HG03460 (cell line): ENCODE results near the gene CCN5.

Experiments
- ATAC-seq: cut with Tn5 transposase; IDR thresholded peaks from one replicate; pipeline ENCODE4 v1.9.1; 2021; ENCODE audit not compliant: unreplicated experiment

Gene CCN5

DNA sequence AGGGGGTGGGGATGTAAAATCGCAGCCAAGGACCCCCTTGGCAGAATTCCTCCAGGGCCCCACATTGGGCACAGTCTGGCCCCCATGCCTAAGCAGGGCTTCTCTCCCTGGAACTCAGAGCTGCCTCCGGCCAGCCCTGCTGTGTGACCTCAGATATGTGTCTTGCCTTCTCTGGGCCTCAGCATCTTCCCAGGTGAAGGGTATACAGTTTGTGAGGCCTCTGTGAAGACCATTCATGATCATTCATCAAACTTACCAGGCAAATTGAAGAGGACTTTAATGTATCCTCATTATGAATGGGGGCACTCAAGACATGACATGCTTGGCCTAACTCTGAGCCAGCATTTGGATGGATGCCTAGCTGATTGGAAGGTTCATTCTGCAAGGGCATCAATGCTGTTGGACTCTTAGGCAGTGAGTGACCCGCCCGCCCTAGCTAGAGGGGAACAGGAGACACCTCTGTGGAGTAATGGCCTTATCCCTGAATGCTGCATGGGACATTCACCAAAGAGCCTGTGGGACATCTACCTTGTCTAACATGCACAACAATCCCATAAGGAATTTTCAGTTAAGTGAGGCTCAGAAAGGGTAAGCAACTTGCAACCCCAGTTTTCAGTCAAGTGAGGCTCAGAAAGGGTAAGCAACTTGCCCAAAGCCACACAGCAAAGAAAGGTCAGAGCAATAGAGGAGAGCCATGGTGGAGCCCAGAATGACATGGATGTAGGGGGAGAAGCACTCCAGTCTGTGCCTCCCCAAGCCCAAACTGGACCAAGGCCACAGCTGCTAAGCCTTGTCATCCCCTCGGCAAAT, 535 bp downstream of the CCN5 start:
- no peak for ATAC-seq

DNA sequence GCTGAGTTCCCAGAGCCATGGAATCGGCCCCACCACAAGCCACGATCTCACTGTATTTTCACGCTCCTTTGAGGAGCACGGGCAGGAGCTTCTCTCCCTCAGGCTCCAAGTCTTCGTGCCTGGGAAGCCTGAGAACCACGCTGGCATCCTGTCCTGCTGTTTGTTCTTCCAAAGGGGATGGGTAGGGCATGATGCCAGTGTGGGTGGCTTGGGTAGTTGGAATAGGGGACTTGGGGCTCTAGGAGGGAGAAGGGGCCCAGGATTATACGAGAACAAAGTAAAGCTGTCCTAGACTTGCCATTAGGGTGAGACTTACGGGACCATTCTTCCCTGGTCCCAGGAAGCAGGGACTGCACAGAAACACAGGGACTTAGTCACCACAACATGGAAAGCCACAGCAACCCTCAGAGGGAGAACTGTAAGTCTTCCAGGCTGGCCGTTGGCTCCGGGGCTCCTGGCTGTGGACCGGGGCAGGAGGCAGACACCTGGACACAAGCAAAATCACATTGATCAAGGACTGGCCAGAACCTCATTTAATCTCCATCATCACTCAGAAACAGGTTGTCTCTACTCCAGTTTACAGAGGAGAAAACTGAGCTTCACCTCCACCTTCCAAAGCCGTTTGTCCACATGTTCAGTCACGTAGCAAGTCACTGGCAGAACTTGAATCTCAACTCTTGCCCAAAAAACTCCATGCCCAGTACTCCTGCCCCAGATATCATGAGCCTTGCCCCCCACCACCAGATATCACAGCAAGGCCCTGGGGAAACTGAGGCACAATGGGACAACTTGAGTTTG, 1.3 kb downstream of the CCN5 start:
- ATAC-seq, result no peak

GRCh38 chr20:44717986-44718385, 2.8 kb downstream of the CCN5 start:
- ATAC-seq, result no peak

- ATAC-seq, result no peak
These were observed 4.7 kb downstream of the CCN5 start for GRCh38 chr20:44719841-44720240.

DNA sequence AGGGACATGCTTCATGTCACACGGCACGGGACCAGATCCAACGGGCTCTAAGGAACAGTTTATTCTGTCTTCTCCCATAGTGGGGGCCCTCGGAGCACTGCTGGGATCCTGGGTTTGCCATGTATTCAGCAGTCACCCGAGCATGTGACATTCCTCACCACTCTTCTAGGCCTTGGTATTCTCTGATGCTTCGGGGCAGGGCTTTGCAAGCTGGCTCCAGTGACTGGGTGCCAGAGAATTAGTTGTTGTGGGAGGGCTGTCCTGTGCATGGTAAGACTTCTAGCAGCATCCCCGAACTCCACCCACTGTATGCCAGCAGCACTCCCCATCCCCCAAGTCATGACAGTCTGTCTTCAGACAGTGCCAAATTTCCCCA, 5.4 kb downstream of the CCN5 start:
- no peak for ATAC-seq

GRCh38 chr20:44720997-44721784, 6.0 kb downstream of the CCN5 start:
- no peak for ATAC-seq

DNA sequence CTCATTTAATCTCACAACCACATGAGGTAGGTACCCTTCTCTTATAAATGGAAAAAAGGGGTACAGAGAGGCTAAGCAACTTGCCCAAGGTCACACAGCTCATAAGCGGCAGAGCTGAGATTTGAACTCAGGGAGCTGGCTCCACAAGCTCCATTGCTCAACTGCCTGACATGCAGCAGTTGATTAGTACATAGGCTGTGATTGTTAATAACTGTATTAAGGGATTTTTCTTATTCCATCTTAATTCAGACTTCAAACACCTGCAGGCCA, 6.6 kb downstream of the CCN5 start:
- no peak for ATAC-seq

- no peak for ATAC-seq
These were observed 7.8 kb downstream of the CCN5 start for GRCh38 chr20:44722990-44723389.

DNA sequence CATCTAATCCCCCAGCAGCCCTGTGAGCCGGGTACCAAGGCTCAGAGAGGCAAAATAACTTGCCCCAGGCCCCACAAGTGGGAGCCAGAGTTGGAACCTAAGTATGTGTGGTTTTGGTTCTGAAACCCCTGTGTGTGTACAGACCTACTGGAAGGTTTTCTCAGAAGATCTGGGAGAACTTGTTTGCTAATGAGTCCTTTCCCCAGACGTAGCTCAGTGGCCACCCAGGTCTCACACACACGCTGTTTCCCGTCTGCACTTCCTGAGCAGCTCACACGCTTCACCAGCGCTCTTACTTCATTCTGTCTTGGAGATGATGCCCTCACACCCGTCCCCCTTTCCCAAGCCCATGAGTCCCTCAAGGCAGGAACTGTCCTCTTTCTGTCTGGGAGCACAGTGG, 8.2 kb downstream of the CCN5 start:
- no peak for ATAC-seq

GRCh38 chr20:44723798-44724362, 8.7 kb downstream of the CCN5 start:
- no peak for ATAC-seq

- no peak for ATAC-seq
These were observed 9.4 kb downstream of the CCN5 start for GRCh38 chr20:44724423-44725091.

GRCh38 chr20:44725837-44726236, 10.7 kb downstream of the CCN5 start:
- ATAC-seq, result no peak

DNA sequence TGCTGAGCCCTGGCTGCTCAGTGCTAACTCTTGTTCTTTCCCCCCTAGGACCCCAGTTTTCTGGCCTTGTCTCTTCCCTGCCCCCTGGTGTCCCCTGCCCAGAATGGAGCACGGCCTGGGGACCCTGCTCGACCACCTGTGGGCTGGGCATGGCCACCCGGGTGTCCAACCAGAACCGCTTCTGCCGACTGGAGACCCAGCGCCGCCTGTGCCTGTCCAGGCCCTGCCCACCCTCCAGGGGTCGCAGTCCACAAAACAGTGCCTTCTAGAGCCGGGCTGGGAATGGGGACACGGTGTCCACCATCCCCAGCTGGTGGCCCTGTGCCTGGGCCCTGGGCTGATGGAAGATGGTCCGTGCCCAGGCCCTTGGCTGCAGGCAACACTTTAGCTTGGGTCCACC, 11.9 kb downstream of the CCN5 start:
- ATAC-seq, result no peak

DNA sequence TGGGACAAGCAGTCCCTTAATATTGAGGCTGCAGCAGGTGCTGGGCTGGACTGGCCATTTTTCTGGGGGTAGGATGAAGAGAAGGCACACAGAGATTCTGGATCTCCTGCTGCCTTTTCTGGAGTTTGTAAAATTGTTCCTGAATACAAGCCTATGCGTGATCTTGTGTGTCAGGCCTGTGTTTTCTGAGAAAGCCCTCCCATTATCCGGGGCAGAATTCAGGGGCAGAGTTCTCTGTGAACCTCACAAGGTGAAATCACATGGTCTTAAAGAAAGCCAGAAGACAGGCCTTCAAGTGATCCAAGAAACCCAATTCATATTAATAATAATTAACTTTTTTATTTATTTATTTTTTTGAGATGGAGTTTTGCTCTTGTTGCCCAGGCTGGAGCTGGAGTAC, 12.5 kb downstream of the CCN5 start:
- ATAC-seq, result no peak

- ATAC-seq, result no peak
These were observed 13.8 kb downstream of the CCN5 start for GRCh38 chr20:44728801-44729443.

DNA sequence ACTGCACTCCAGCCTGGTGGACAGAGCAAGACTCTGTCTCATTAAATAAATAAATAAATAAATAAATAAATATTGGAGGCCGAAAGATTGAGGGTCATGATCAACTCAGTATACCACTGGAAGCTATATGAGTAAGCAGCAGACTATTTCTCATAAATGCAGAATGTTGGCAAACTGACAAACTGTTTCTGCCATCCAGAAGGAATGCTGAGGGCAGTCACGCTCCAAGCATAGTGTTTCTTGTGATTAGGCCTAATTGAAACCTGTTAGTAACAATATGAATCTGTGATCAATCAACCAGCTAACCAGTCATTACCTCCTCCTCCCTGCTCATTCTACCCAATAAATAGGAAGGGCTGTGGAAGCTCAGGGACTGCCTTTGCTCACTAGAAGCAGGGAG, 15.3 kb downstream of the CCN5 start:
- no peak for ATAC-seq

DNA sequence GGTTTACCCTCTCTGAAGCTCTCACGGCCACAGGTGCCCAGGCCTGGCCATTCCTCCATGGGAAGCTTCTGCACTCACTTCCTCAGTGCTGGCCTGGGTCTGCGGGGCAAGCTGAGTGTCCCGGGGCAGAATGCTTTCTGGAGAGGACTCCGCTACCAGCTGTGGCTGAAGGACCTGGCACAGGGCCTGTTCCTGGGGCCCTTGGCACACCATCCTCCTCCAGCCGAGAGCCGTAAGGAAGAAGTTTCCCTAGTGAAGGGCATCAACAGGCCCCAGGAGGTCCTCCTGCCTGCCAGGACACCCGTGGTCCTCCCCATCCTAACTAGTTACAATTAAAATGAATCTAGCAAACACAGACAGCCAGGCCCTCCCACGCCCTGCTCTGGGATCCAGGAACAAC, 16.5 kb downstream of the CCN5 start:
- no peak for ATAC-seq

DNA sequence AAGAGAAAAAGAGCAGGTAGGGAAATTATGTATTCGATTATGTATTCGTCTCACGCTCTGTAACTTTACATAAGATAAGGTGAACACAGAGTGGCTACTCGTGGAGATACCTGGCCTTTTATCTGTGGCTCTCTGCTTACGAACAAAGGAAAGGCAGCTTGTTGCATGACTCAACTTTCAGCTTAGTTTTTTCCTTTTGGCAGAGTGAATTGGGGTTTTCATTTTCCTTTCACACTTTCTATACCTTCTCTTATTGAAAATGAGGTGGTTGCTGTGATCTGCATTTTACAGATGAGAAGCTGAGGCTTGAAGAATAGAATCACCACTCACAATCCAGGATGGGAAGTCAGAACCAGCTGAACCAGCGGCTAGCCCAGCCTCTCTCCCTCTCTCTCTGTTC, 17.2 kb downstream of the CCN5 start:
- ATAC-seq, result no peak

- no peak for ATAC-seq
These were observed 18.3 kb downstream of the CCN5 start for GRCh38 chr20:44733341-44734069.

- no peak for ATAC-seq
These were observed 19.8 kb downstream of the CCN5 start for GRCh38 chr20:44734938-44735337.
